HepG2 (cell line): Measurements from ENCODE around the gene LHPP. TPM values are rescaled to one million over a fixed set of nuclear protein-coding genes. Genes with fewer than 3 reads are reported as not detected.

Experiments used
- ATAC-seq: fragments of 200-7000 bp; cut with Tn5 transposase; 3 replicates; pipeline ENCODE4 v1.9.1; 2020; ENCODE audit warnings: mild to moderate bottlenecking, moderate library complexity
- BruUV-seq: library from RNA; stranded (reverse); fragments of 400-500 nt; replicated peaks from 2 replicates; lab custom pipeline; 2021; lab: Mats Ljungman, UMichigan
- CTCF ChIA-PET: fragments of 300-600 bp; formaldehyde crosslinking; extraction: SDS; loops from one replicate; lab custom pipeline; 2021; ENCODE audit warnings: low total read pairs, inconsistent platforms, low intra/inter-chr PET ratio; lab: Yijun Ruan, JAX
- POLR2A ChIA-PET: fragments of 350-600 bp; sonication (Branson Sonifier 250); formaldehyde crosslinking; loops from one replicate; lab custom pipeline; 2020; ENCODE audit warnings: antibody characterized with exemption, inconsistent platforms; lab: Yijun Ruan, JAX
- DNase-seq: peaks from one replicate; pipeline ENCODE4 v3.0.0-alpha.2; 2015; ENCODE audit warnings: low spot score
- FAIRE-seq: peaks from 3 replicates; lab custom pipeline; 2011; peaks lifted over from hg19 to GRCh38; lab: Jason Lieb, UNC
- H2AFZ ChIP-seq: one replicate; pipeline ENCODE4 v1.6.1; 2011; ENCODE audit warnings: low read length, inconsistent platforms
- H3K27ac ChIP-seq: fragments of 300-600 bp; 3 replicates; pipeline ENCODE4 v1.8.0; 2011; ENCODE audit warnings: mixed run types, mild to moderate bottlenecking, mixed read lengths, low read length, inconsistent platforms; ENCODE audit not compliant: insufficient read depth; ENCODE audit errors: extremely low read length
- H3K27me3 ChIP-seq, 2 experiments: fragments of 200-600 bp in 1 of 2; 2 replicates in 1 of 2; 3 replicates in 1 of 2; pipeline versions ENCODE4 v1.6.0 to v1.8.0; 2011; ENCODE audit warnings: low read length in 2 of 2, mild to moderate bottlenecking in 2 of 2, moderate library complexity in 2 of 2, inconsistent platforms in 1 of 2; ENCODE audit not compliant: insufficient read depth in 2 of 2, control insufficient read depth in 1 of 2
- H3K36me3 ChIP-seq, 2 experiments: fragments of 200-600 bp in 1 of 2; replicated peaks in 1 of 2; 2 replicates in 1 of 2; 3 replicates in 1 of 2; pipeline versions ENCODE4 v1.5.1 to v1.8.0; 2011; ENCODE audit warnings: low read length in 2 of 2, inconsistent platforms in 1 of 2; ENCODE audit not compliant: insufficient read depth in 2 of 2, control insufficient read depth in 1 of 2
- H3K4me1 ChIP-seq: 2 replicates; pipeline ENCODE4 v1.5.1; 2012; ENCODE audit warnings: low read length, inconsistent platforms; ENCODE audit not compliant: insufficient read depth
- H3K4me2 ChIP-seq: 2 replicates; pipeline ENCODE4 v1.6.0; 2011; ENCODE audit warnings: low read depth, low read length, inconsistent platforms
- H3K4me3 ChIP-seq, 3 experiments: fragments of 200-600 bp in 1 of 3; sonication (generic), shearing (Covaris generic) in 1 of 3; replicated peaks in 1 of 3; 2 replicates each; pipeline ENCODE4 v1.5.1; 2011 to 2016; ENCODE audit warnings: low read length in 3 of 3, inconsistent platforms in 2 of 3, low read depth in 2 of 3, mild to moderate bottlenecking in 2 of 3, control low read depth in 1 of 3, mixed read lengths in 1 of 3; ENCODE audit not compliant: insufficient read depth in 1 of 3
- H3K79me2 ChIP-seq: one replicate; pipeline ENCODE4 v1.6.1; 2011; ENCODE audit warnings: low read length, inconsistent platforms; ENCODE audit not compliant: insufficient read depth
- H3K9ac ChIP-seq: 2 replicates; pipeline ENCODE4 v1.6.0; 2011; ENCODE audit warnings: mild to moderate bottlenecking, low read depth, low read length, inconsistent platforms; ENCODE audit not compliant: insufficient read depth
- H3K9me3 ChIP-seq: 2 replicates; pipeline ENCODE4 v1.5.1; 2012; ENCODE audit warnings: mild to moderate bottlenecking, low read length
- H4K20me1 ChIP-seq: 2 replicates; pipeline ENCODE4 v1.6.0; 2011; ENCODE audit warnings: inconsistent platforms, mild to moderate bottlenecking, low read length, moderate library complexity; ENCODE audit not compliant: insufficient read depth
- CCDC6 ChIP-seq: sonication (generic); formaldehyde crosslinking; IDR thresholded peaks from 2 replicates; pipeline ENCODE4 v1.8.1; 2022; ENCODE audit warnings: mild to moderate bottlenecking, missing genetic modification reagents, moderate library complexity
- EEA1 ChIP-seq: sonication (generic); formaldehyde crosslinking; IDR thresholded peaks from 2 replicates; pipeline ENCODE4 v1.5.1; 2020; ENCODE audit warnings: mild to moderate bottlenecking, missing genetic modification reagents, borderline replicate concordance
- ERF ChIP-seq: IDR thresholded peaks from 2 replicates; pipeline ENCODE4 v1.6.1; 2018; ENCODE audit warnings: missing biosample characterization, missing genetic modification reagents
- JUN ChIP-seq: sonication (generic); formaldehyde crosslinking; IDR thresholded peaks from 2 replicates; pipeline ENCODE4 v1.4.0; 2020; ENCODE audit warnings: mild to moderate bottlenecking, missing genetic modification reagents
- KDM2A ChIP-seq: sonication (generic); formaldehyde crosslinking; IDR thresholded peaks from 2 replicates; pipeline ENCODE4 v1.4.0; 2020; ENCODE audit warnings: low read depth, missing genetic modification reagents, borderline replicate concordance
- MXI1 ChIP-seq: IDR thresholded peaks from 3 replicates; pipeline ENCODE4 v1.6.1; 2012; ENCODE audit warnings: low read depth, low read length, inconsistent platforms, borderline replicate concordance
- PHF8 ChIP-seq: sonication (generic); formaldehyde crosslinking; IDR thresholded peaks from 2 replicates; pipeline ENCODE4 v1.5.0; 2020; ENCODE audit warnings: missing genetic modification reagents
- SIN3A ChIP-seq: IDR thresholded peaks from 2 replicates; pipeline ENCODE4 v1.6.1; 2011; ENCODE audit warnings: low read depth, mild to moderate bottlenecking, control low read depth, low read length, borderline replicate concordance
- SMC3 ChIP-seq: IDR thresholded peaks from 2 replicates; pipeline ENCODE4 v1.6.1; 2011; ENCODE audit warnings: low read length, improper control_type of control experiment
- SNAI1 ChIP-seq: sonication (generic); formaldehyde crosslinking; IDR thresholded peaks from 2 replicates; pipeline ENCODE4 v1.5.0; 2020; ENCODE audit warnings: mild to moderate bottlenecking, missing genetic modification reagents, borderline replicate concordance
- TCF12 ChIP-seq, 2 experiments: fragments of 450-650 bp in 1 of 2; sonication (generic) in 1 of 2; formaldehyde crosslinking in 1 of 2; IDR thresholded peaks; 2 replicates each; pipeline versions ENCODE4 v1.6.1 to v1.8.0; 2017 to 2022; ENCODE audit warnings: antibody characterized with exemption in 1 of 2, mild to moderate bottlenecking in 1 of 2, missing genetic modification reagents in 1 of 2, moderate library complexity in 1 of 2
- ZFP36 ChIP-seq: fragments of 150-350 bp; IDR thresholded peaks from 2 replicates; pipeline ENCODE4 v1.6.1; 2018; ENCODE audit warnings: borderline replicate concordance, low read length, low read depth; ENCODE audit not compliant: partially characterized antibody
- ZNF382 ChIP-seq: sonication (generic); formaldehyde crosslinking; IDR thresholded peaks from 2 replicates; pipeline ENCODE4 v1.5.0; 2020; ENCODE audit warnings: missing genetic modification reagents, mild to moderate bottlenecking, borderline replicate concordance
- ZNF546 ChIP-seq: sonication (generic); formaldehyde crosslinking; conservative IDR thresholded peaks from 2 replicates; pipeline ENCODE4 v1.8.1; 2023; ENCODE audit warnings: mild to moderate bottlenecking, missing genetic modification reagents
- ZNF766 ChIP-seq: sonication (generic); formaldehyde crosslinking; IDR thresholded peaks from 2 replicates; pipeline ENCODE4 v1.5.0; 2020; ENCODE audit warnings: missing genetic modification reagents, borderline replicate concordance
- WGBS: methylation state at CpG from one replicate; pipeline ENCODE4 v1.1.6; 2017; ENCODE audit warnings: low lambda C conversion rate; 5-methylcytosine and 5-hydroxymethylcytosine counted together
- in situ Hi-C: cut with HindIII; loops from 2 replicates; pipeline ENCODE4 v1.10.0; 2017; ENCODE audit warnings: low pct_unique_long_range_greater_than_20kb; ENCODE audit not compliant: extremely low pct_ligation_motif_present
- intact Hi-C: fragments of 100-400 bp; cut with micrococcal nuclease; formaldehyde crosslinking; loops from one replicate; pipeline ENCODE4 v1.10.0; 2022; ENCODE audit not compliant: unreplicated experiment
- polyA plus RNA-seq, 8 experiments: library from polyadenylated mRNA; depleted of rRNA in 3 of 8; stranded (reverse) in 7 of 8; unstranded in 1 of 8; fragments of >200 nt; fragmentation: Illumina TruSeq in 4 of 8; extraction: Trizol in 4 of 8; gene quantifications; 2 replicates each; pipeline versions ENCODE4 v1.2.1 to v1.2.3, GENCODE V29; 2011 to 2016; ENCODE audit warnings: low read depth in 4 of 8, missing spikeins in 1 of 8, mixed read lengths in 1 of 8; ENCODE audit not compliant: insufficient read depth in 1 of 8
- total RNA-seq, 5 experiments: library from RNA; depleted of rRNA; stranded (reverse); fragments of >200 nt; fragmentation: Illumina TruSeq; extraction: Trizol; gene quantifications; 2 replicates each; pipeline ENCODE4 v1.2.3, GENCODE V29; 2016; ENCODE audit warnings: low read depth in 1 of 5
- TF ChIP-seq, protein P1 (sequence below): IDR thresholded peaks from 2 replicates; pipeline ENCODE4 v1.6.1; 2016; ENCODE audit warnings: missing biosample characterization, missing genetic modification reagents, low read depth
- TF ChIP-seq, protein P2 (sequence below), 2 experiments: fragments of 450-650 bp in 1 of 2; sonication (generic) in 1 of 2; formaldehyde crosslinking; IDR thresholded peaks; 2 replicates each; pipeline versions ENCODE4 v1.5.0 to v1.8.0; 2020 to 2022; ENCODE audit warnings: mild to moderate bottlenecking in 1 of 2, missing genetic modification reagents in 1 of 2
- TF ChIP-seq, protein P3 (sequence below): sonication (generic); formaldehyde crosslinking; IDR thresholded peaks from 2 replicates; pipeline ENCODE4 v1.4.0; 2020; ENCODE audit warnings: mild to moderate bottlenecking, missing genetic modification reagents

The LHPP gene
- total and polyA plus RNA-seq, 2 of the 13 experiments (the other 11 are each of a cell fraction or from before 2014, with no cell fraction given) = 5.2 to 13.1 TPM

GRCh38 chr10:124417895-124418725, 43.5 kb upstream of the LHPP start:
- H3K9me3 ChIP-seq = no peaks in the 10 kb centered on the region
- 2% methylated on average over 17 of the region's 64 CpGs for WGBS
- peak overlapping the region; percentile 92 for H3K4me2 ChIP-seq
- H3K27me3 ChIP-seq = peaks cover 0 to 20% of the 10 kb centered on the region in 2 experiments; a peak in 2 of 5 replicates
- H3K9ac ChIP-seq = peak overlapping the region; percentile 79
- no peak for FAIRE-seq
- H4K20me1 ChIP-seq = peaks cover 25% of the 10 kb centered on the region
- peaks cover 38% of the 10 kb centered on the region for H3K79me2 ChIP-seq
- peak overlapping the region; percentile 79 to 81 (median 79) for H3K4me3 ChIP-seq
- H2AFZ ChIP-seq = no peak overlapping the region
- peaks cover 57% of the 10 kb centered on the region for H3K4me1 ChIP-seq
- CTCF ChIA-PET = no interaction called here
- peak; percentile 16 for DNase-seq
- in situ Hi-C loops = loop anchor here (5.0 kb wide), 1 partner anchor 44 kb away; the partner anchor contains the start of gene LHPP
- intact Hi-C loops = loop anchor here (2.0 kb wide), 1 partner anchor 53 kb away; no protein-coding TSS in a partner anchor
- H3K27ac ChIP-seq = peak overlapping the region; percentile 48
- BruUV-seq = no TSS peak
- 0 out of 5 replicates have a peak, but pooled peaks cover 0 to 4% of the 10 kb centered on the region in 2 experiments for H3K36me3 ChIP-seq
- POLR2A ChIA-PET = interaction anchor here (0.9 to 4.3 kb wide), 16 partner anchors 12 to 370 kb away, joined by 3 to 27 read pairs (median 5); partner anchors contain the start of gene LHPP
- peak; percentile 72 for ATAC-seq
- TF ChIP-seq MXI1 (no peak), CCDC6 (CRISPR knock-in tag) (peak; percentile 67; the same call in 1 of the 2 replicates), ZNF382 (CRISPR knock-in tag) (no peak), KDM2A (CRISPR knock-in tag) (no peak), SMC3 (no peak), TCF12 (IDR thresholded peaks at IDR 0.05) (no peak), TCF12 (CRISPR knock-in tag; IDR thresholded peaks at IDR 0.05) (no peak), ZNF546 (0 out of 2 replicates have a peak, but pooled peaks have one; percentile 9), EEA1 (no peak), JUN (CRISPR knock-in tag) (no peak), ERF (CRISPR knock-in tag) (no peak), SNAI1 (0 out of 2 replicates have a peak, but pooled peaks have one; percentile 17), ZNF766 (CRISPR knock-in tag) (0 out of 2 replicates have a peak, but pooled peaks have one; percentile 1), PHF8 (CRISPR knock-in tag) (peak; percentile 27; the same call in 1 of the 2 replicates), ZFP36 (no peak), SIN3A (no peak; the same call in 1 of the 2 replicates)
- TF ChIP-seq, protein P1, sequence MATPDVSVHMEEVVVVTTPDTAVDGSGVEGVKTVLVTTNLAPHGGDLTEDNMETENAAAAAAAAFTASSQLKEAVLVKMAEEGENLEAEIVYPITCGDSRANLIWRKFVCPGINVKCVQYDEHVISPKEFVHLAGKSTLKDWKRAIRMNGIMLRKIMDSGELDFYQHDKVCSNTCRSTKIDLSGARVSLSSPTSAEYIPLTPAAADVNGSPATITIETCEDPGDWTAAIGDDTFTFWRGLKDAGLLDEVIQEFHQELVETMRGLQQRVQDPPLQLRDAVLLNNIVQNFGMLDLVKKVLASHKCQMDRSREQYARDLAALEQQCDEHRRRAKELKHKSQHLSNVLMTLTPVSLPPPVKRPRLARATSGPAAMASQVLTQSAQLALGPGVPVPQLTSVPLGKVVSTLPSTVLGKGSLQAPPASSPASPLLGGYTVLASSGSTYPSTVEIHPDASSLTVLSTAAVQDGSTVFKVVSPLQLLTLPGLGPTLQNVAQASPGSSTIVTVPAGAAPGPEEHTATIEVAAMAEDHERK (CRISPR knock-in tag) = no peak
- TF ChIP-seq, protein P2, sequence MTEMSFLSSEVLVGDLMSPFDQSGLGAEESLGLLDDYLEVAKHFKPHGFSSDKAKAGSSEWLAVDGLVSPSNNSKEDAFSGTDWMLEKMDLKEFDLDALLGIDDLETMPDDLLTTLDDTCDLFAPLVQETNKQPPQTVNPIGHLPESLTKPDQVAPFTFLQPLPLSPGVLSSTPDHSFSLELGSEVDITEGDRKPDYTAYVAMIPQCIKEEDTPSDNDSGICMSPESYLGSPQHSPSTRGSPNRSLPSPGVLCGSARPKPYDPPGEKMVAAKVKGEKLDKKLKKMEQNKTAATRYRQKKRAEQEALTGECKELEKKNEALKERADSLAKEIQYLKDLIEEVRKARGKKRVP (CRISPR knock-in tag; IDR thresholded peaks at IDR 0.05) = 0 out of 4 replicates have a peak, but pooled peaks of 1 of the 2 experiments have one; percentile 25
- TF ChIP-seq, protein P3, sequence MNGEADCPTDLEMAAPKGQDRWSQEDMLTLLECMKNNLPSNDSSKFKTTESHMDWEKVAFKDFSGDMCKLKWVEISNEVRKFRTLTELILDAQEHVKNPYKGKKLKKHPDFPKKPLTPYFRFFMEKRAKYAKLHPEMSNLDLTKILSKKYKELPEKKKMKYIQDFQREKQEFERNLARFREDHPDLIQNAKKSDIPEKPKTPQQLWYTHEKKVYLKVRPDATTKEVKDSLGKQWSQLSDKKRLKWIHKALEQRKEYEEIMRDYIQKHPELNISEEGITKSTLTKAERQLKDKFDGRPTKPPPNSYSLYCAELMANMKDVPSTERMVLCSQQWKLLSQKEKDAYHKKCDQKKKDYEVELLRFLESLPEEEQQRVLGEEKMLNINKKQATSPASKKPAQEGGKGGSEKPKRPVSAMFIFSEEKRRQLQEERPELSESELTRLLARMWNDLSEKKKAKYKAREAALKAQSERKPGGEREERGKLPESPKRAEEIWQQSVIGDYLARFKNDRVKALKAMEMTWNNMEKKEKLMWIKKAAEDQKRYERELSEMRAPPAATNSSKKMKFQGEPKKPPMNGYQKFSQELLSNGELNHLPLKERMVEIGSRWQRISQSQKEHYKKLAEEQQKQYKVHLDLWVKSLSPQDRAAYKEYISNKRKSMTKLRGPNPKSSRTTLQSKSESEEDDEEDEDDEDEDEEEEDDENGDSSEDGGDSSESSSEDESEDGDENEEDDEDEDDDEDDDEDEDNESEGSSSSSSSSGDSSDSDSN = 0 out of 2 replicates have a peak, but pooled peaks have one; percentile 34
